Mammary epithelial cell (primary cell): ENCODE data around the gene ACTN2.

ENCODE experiments used
- EZH2 ChIP-seq: IDR thresholded peaks from 2 replicates; pipeline ENCODE4 v1.6.1; 2012; ENCODE audit warnings: low read length, inconsistent platforms, borderline replicate concordance
- TF ChIP-seq, protein P1 (sequence below), 2 donors: IDR thresholded peaks in 1 of 2; conservative IDR thresholded peaks in 1 of 2; 2 replicates each; pipeline ENCODE4 v1.5.1; 2011 to 2012; ENCODE audit warnings: inconsistent platforms in 2 of 2, low read length in 2 of 2, mild to moderate bottlenecking in 2 of 2, control low read depth in 1 of 2, low read depth in 1 of 2; ENCODE audit not compliant: insufficient read depth in 1 of 2; ENCODE audit errors: extremely low read depth in 1 of 2

DNA sequence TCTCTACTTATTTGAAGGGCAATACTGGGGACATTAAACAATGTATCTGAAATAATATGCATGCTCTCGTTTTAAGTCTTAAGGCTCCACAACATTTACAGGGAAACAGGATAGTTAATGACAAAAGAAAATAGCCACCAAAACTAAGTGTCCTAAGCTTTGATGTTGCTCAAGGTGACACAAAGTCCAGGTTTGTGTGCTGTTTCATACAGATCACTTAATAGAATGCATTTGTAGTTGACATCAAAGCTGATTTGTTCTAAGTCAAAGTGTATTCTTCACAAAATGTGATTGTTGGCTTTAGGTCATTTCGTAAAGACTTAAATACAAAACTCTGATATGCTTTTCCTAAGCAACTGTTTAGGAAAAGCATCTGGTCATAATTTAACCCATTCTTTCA, 71.3 kb downstream of the ACTN2 start:
- TF ChIP-seq, protein P1, sequence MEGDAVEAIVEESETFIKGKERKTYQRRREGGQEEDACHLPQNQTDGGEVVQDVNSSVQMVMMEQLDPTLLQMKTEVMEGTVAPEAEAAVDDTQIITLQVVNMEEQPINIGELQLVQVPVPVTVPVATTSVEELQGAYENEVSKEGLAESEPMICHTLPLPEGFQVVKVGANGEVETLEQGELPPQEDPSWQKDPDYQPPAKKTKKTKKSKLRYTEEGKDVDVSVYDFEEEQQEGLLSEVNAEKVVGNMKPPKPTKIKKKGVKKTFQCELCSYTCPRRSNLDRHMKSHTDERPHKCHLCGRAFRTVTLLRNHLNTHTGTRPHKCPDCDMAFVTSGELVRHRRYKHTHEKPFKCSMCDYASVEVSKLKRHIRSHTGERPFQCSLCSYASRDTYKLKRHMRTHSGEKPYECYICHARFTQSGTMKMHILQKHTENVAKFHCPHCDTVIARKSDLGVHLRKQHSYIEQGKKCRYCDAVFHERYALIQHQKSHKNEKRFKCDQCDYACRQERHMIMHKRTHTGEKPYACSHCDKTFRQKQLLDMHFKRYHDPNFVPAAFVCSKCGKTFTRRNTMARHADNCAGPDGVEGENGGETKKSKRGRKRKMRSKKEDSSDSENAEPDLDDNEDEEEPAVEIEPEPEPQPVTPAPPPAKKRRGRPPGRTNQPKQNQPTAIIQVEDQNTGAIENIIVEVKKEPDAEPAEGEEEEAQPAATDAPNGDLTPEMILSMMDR (conservative IDR thresholded peaks at IDR 0.05 in 1 of 2, IDR thresholded peaks at IDR 0.05 in 1 of 2; ENCODE audit: extremely low read depth in 1 of 2, insufficient read depth in 1 of 2, low read depth in 1 of 2, low read length in 2 of 2) = no peak
- TF ChIP-seq EZH2 = no peak
